ENCODE measurements around the gene IWS1. TPM values are rescaled to one million over a fixed set of nuclear protein-coding genes. Genes with fewer than 3 reads are reported as not detected.

Gene IWS1
- total and polyA plus RNA-seq, 10 donors: 18.8 to 59.7 (median 43.3) TPM

DNA sequence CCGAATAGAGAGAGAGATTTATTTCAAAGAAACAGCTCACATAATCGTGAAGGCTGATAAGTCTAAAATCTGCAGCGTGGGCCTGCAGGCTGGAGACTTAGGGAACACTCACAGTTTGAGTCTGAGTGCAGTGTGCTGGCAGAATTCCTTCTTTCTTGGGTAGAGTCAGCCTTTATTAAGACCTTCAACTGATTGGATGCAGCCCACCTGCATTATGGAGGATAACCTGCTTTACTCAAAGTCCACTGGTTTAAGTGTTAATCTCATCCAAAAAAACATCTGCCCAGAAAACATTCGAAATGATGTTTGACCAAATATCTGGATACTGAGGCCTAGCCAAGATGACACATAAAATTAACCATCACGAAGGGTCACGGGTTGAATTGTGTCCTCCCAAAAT, 91.8 kb downstream of the IWS1 start:
- no peak for DNase-seq
- Histone ChIP-seq H3K27me3 (replicated peaks in 1 of 7) (no peaks in the 10 kb centered on the region), H3K9me3 (peaks cover 0 to 5% (median 2%) of the 10 kb centered on the region in 8 donors), H3K36me3 (peaks cover 0 to 5% (median 0%) of the 10 kb centered on the region in 6 donors), H3K4me3 (no peak overlapping the region), H3K4me1 (no peaks in the 10 kb centered on the region), H3K27ac (no peak overlapping the region)
- TF ChIP-seq, protein P1, sequence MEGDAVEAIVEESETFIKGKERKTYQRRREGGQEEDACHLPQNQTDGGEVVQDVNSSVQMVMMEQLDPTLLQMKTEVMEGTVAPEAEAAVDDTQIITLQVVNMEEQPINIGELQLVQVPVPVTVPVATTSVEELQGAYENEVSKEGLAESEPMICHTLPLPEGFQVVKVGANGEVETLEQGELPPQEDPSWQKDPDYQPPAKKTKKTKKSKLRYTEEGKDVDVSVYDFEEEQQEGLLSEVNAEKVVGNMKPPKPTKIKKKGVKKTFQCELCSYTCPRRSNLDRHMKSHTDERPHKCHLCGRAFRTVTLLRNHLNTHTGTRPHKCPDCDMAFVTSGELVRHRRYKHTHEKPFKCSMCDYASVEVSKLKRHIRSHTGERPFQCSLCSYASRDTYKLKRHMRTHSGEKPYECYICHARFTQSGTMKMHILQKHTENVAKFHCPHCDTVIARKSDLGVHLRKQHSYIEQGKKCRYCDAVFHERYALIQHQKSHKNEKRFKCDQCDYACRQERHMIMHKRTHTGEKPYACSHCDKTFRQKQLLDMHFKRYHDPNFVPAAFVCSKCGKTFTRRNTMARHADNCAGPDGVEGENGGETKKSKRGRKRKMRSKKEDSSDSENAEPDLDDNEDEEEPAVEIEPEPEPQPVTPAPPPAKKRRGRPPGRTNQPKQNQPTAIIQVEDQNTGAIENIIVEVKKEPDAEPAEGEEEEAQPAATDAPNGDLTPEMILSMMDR (IDR thresholded peaks at IDR 0.05 in 8 of 11, conservative IDR thresholded peaks at IDR 0.05 in 3 of 11): no peak
- no peak for TF ChIP-seq POLR2AphosphoS5 (IDR thresholded peaks at IDR 0.05)
- intact Hi-C loops (cut with DNase I; ENCODE audit: low total_unique reads): no loop called here
- WGBS, 5 donors: 91 to 96% (median 94%) methylated on average over 6 of the region's 6 CpGs

GRCh38 chr2:127431408-127432023, 94.8 kb downstream of the IWS1 start:
- 78 to 85% (median 82%) methylated on average over 14 of the region's 14 CpGs for WGBS, 5 donors
- no peak for DNase-seq
- H3K27me3 ChIP-seq (replicated peaks in 1 of 7): no peaks in the 10 kb centered on the region
- peaks cover 0 to 5% (median 0%) of the 10 kb centered on the region in 6 donors for H3K36me3 ChIP-seq
- TF ChIP-seq POLR2AphosphoS5 (IDR thresholded peaks at IDR 0.05) (no peak), POLR2A (IDR thresholded peaks at IDR 0.05) (no peak)
- TF ChIP-seq, protein P1 (IDR thresholded peaks at IDR 0.05 in 8 of 11, conservative IDR thresholded peaks at IDR 0.05 in 3 of 11): no peak
- no peak overlapping the region for H3K4me3 ChIP-seq
- no peak overlapping the region for H3K27ac ChIP-seq
- intact Hi-C loops (cut with DNase I; ENCODE audit: low total_unique reads): no loop called here
- H3K9me3 ChIP-seq: no peaks in the 10 kb centered on the region
- no peaks in the 10 kb centered on the region for H3K4me1 ChIP-seq

Small RNA genes within 50 kb of the gene (small RNA-seq; reads per million reads assigned to genes)
- gene RNU4-48P: 0 reads per million in 4 donors

Other genes starting within 250 kb of the IWS1 start
- gene ERCC3, start 232.3 kb downstream of the IWS1 start, total RNA-seq: 10 to 100 TPM; 46.4 to 65.1 (median 56.3) TPM
- gene ERCC3, start 232.3 kb downstream of the IWS1 start, polyA plus RNA-seq: 10 to 100 TPM; 23.5 to 31.7 (median 28.6) TPM
- 10 to 100 TPM; 60.3 to 83.9 (median 68.6) TPM for gene MAP3K2, start 138.5 kb downstream of the IWS1 start, total RNA-seq
- gene MAP3K2, start 138.5 kb downstream of the IWS1 start, polyA plus RNA-seq: 1 to 10 TPM; 6.5 to 8.6 (median 7.8) TPM
- not detected for gene PROC, start 108.1 kb downstream of the IWS1 start, total RNA-seq
- gene PROC, start 108.1 kb downstream of the IWS1 start, polyA plus RNA-seq: under 1 TPM; 0.16 to 0.52 (median 0.21) TPM
- gene MYO7B, start 9.2 kb upstream of the IWS1 start, total RNA-seq: 10 to 100 TPM; 32.3 to 55.7 (median 50.1) TPM
- gene MYO7B, start 9.2 kb upstream of the IWS1 start, polyA plus RNA-seq: 100 to 1,000 TPM in 2 of 3 donors, 10 to 100 TPM in 1; 76.9 to 165 (median 103) TPM
- under 1 TPM in 3 of 7 donors, not detected in 4; 0.22 to 0.79 (median 0.23) TPM for gene GPR17, start 119.7 kb upstream of the IWS1 start, total RNA-seq
- 1 to 10 TPM in 1 of 3 donors, under 1 TPM in 2; 0.09 to 1.9 (median 0.26) TPM for gene GPR17, start 119.7 kb upstream of the IWS1 start, polyA plus RNA-seq
- 100 to 1,000 TPM in 3 of 7 donors, 10 to 100 TPM in 4; 62.5 to 190 (median 76.3) TPM for gene LIMS2, start 149.0 kb upstream of the IWS1 start, total RNA-seq
- 100 to 1,000 TPM in 2 of 3 donors, 10 to 100 TPM in 1; 76.1 to 437 (median 328) TPM for gene LIMS2, start 149.0 kb upstream of the IWS1 start, polyA plus RNA-seq
- 10 to 100 TPM in 3 of 7 donors, 1 to 10 TPM in 4; 3.7 to 13.2 (median 9.6) TPM for gene SFT2D3, start 175.0 kb upstream of the IWS1 start, total RNA-seq
- 1 to 10 TPM; 8.3 to 9.0 (median 8.8) TPM for gene SFT2D3, start 175.0 kb upstream of the IWS1 start, polyA plus RNA-seq